ENCODE results near the gene MID1IP1. TPM values are rescaled to one million over a fixed set of nuclear protein-coding genes. Genes with fewer than 3 reads are reported as not detected.

Gene MID1IP1
- total and polyA plus RNA-seq, 2 of the 13 experiments (the other 11 are each of a cell fraction or from before 2014, with no cell fraction given) = 35.7 to 36.1 TPM

DNA sequence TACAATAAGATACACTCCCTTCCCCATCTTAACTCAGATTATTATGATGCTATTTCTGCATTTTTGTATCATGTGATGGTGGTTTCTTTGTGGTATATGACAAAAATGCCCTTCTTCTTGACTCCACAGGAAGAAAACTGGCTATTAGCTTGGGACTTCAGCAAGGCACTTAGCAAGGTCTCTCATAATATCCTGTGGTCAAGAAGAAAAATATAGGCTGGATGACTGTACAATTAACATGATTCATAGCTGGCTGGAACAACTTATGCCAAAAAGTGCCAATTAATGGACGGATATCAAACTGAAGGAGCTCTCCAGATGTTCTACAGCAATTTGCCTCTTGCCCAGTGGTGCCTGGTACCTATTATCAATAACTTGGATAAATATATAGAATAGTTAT, 2.3 kb upstream of the MID1IP1 start (continued):
- TF ChIP-seq, protein P1, sequence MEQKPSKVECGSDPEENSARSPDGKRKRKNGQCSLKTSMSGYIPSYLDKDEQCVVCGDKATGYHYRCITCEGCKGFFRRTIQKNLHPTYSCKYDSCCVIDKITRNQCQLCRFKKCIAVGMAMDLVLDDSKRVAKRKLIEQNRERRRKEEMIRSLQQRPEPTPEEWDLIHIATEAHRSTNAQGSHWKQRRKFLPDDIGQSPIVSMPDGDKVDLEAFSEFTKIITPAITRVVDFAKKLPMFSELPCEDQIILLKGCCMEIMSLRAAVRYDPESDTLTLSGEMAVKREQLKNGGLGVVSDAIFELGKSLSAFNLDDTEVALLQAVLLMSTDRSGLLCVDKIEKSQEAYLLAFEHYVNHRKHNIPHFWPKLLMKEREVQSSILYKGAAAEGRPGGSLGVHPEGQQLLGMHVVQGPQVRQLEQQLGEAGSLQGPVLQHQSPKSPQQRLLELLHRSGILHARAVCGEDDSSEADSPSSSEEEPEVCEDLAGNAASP (CRISPR knock-in tag; IDR thresholded peaks at IDR 0.05; ENCODE audit: borderline replicate concordance) = no peak
- TF ChIP-seq, protein P2, sequence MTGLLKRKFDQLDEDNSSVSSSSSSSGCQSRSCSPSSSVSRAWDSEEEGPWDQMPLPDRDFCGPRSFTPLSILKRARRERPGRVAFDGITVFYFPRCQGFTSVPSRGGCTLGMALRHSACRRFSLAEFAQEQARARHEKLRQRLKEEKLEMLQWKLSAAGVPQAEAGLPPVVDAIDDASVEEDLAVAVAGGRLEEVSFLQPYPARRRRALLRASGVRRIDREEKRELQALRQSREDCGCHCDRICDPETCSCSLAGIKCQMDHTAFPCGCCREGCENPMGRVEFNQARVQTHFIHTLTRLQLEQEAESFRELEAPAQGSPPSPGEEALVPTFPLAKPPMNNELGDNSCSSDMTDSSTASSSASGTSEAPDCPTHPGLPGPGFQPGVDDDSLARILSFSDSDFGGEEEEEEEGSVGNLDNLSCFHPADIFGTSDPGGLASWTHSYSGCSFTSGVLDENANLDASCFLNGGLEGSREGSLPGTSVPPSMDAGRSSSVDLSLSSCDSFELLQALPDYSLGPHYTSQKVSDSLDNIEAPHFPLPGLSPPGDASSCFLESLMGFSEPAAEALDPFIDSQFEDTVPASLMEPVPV (CRISPR knock-in tag; IDR thresholded peaks at IDR 0.05) = no peak
- TF ChIP-seq, protein P3, sequence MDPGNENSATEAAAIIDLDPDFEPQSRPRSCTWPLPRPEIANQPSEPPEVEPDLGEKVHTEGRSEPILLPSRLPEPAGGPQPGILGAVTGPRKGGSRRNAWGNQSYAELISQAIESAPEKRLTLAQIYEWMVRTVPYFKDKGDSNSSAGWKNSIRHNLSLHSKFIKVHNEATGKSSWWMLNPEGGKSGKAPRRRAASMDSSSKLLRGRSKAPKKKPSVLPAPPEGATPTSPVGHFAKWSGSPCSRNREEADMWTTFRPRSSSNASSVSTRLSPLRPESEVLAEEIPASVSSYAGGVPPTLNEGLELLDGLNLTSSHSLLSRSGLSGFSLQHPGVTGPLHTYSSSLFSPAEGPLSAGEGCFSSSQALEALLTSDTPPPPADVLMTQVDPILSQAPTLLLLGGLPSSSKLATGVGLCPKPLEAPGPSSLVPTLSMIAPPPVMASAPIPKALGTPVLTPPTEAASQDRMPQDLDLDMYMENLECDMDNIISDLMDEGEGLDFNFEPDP (CRISPR knock-in tag; conservative IDR thresholded peaks at IDR 0.05) = no peak
- TF ChIP-seq, protein P4, sequence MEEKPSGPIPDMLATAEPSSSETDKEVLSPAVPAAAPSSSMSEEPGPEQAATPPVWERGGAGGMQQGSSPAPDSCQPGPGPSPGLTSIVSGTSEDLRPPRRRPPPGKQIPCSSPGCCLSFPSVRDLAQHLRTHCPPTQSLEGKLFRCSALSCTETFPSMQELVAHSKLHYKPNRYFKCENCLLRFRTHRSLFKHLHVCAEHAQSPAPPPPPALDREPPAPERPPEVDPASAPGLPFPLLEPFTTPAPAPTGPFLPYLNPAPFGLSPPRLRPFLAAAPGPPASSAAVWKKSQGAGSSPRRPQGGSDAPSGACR (CRISPR knock-in tag; IDR thresholded peaks at IDR 0.05) = no peak
- TF ChIP-seq ZNF33B (CRISPR knock-in tag; IDR thresholded peaks at IDR 0.05) = no peak
- TF ChIP-seq, protein P5, sequence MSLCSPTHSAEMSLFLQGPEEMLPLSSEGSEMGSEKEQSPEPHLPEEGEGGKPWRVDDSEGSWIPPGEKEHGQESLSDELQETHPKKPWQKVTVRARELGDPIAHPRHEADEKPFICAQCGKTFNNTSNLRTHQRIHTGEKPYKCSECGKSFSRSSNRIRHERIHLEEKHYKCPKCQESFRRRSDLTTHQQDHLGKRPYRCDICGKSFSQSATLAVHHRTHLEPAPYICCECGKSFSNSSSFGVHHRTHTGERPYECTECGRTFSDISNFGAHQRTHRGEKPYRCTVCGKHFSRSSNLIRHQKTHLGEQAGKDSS (CRISPR knock-in tag; IDR thresholded peaks at IDR 0.05; ENCODE audit: borderline replicate concordance, low read depth) = no peak
